Natural killer cell (primary cell): ENCODE results near the gene SEMA4C. TPM values are rescaled to one million over a fixed set of nuclear protein-coding genes. Genes with fewer than 3 reads are reported as not detected.

Experiments
- ATAC-seq, 3 donors: fragments of 150-1000 bp in 2 of 3; fragments of 200-7000 bp in 1 of 3; cut with Tn5 transposase; 1 replicate in 1 of 3; 2 replicates in 2 of 3; pipeline ENCODE4 v1.10.0; 2021; ENCODE audit warnings: mild to moderate bottlenecking in 2 of 3, moderate library complexity in 2 of 3
- DNase-seq, 2 donors: peaks; one replicate each; pipeline versions ENCODE4 v3.0.0 to v3.0.0-alpha.2; 2013 to 2021; ENCODE audit warnings: mixed read lengths in 1 of 2
- H3K27ac ChIP-seq: one replicate; pipeline ENCODE4 v1.5.1; 2013; ENCODE audit warnings: mild to moderate bottlenecking, low read length
- H3K27me3 ChIP-seq: one replicate; pipeline ENCODE4 v1.6.1; 2013; ENCODE audit warnings: low read length; ENCODE audit not compliant: control insufficient read depth, insufficient read depth
- H3K36me3 ChIP-seq: one replicate; pipeline ENCODE4 v1.6.1; 2013; ENCODE audit warnings: low read length; ENCODE audit not compliant: control insufficient read depth, insufficient read depth
- H3K4me1 ChIP-seq: one replicate; pipeline ENCODE4 v1.6.1; 2013; ENCODE audit warnings: low read length; ENCODE audit not compliant: control insufficient read depth, insufficient read depth
- H3K4me3 ChIP-seq: one replicate; pipeline ENCODE4 v1.5.1; 2013; ENCODE audit warnings: low read length
- H3K9me3 ChIP-seq: one replicate; pipeline ENCODE4 v1.6.1; 2013; ENCODE audit warnings: low read length; ENCODE audit not compliant: control insufficient read depth, insufficient read depth
- H3K27ac Mint-ChIP-seq, 2 donors: one replicate each; pipeline ENCODE4 v1.8.0; 2022; ENCODE audit warnings: mild to moderate bottlenecking in 2 of 2, mixed read lengths in 2 of 2, moderate library complexity in 1 of 2
- H3K27me3 Mint-ChIP-seq, 2 donors: one replicate each; pipeline ENCODE4 v1.8.0; 2022; ENCODE audit warnings: low read depth in 2 of 2, mixed read lengths in 2 of 2
- H3K36me3 Mint-ChIP-seq: one replicate; pipeline ENCODE4 v1.8.0; 2022; ENCODE audit warnings: mixed read lengths
- H3K4me1 Mint-ChIP-seq, 2 donors: one replicate each; pipeline ENCODE4 v1.8.0; 2022; ENCODE audit warnings: mixed read lengths in 2 of 2
- H3K4me3 Mint-ChIP-seq: one replicate; pipeline ENCODE4 v1.8.0; 2022; ENCODE audit warnings: mild to moderate bottlenecking, moderate library complexity, mixed read lengths
- H3K9me3 Mint-ChIP-seq, 2 donors: one replicate each; pipeline ENCODE4 v1.8.0; 2022; ENCODE audit warnings: mixed read lengths in 2 of 2
- CTCF ChIP-seq: fragments of 200-600 bp; IDR thresholded peaks from one replicate; pipeline ENCODE4 v1.8.0; 2022; ENCODE audit warnings: antibody characterized with exemption
- WGBS: methylation state at CpG from one replicate; pipeline ENCODE4 v1.1.7; 2013; ENCODE audit warnings: missing lambda C conversion rate; ENCODE audit not compliant: insufficient coverage; 5-methylcytosine and 5-hydroxymethylcytosine counted together
- intact Hi-C: fragments of 100-400 bp; cut with micrococcal nuclease; formaldehyde crosslinking; loops from one replicate; pipeline ENCODE4 v1.14.2; 2022
- total RNA-seq, 4 donors: library from RNA; stranded (reverse); fragments of 120-200 nt in 1 of 4; gene quantifications; one replicate each; pipeline versions ENCODE4 v1.2.3 to v1.2.4, GENCODE V29; 2013 to 2022

Gene SEMA4C
- total RNA-seq, 3 donors from 2014 or later (not counting 1 experiment from before 2014, with no cell fraction given), result 51.8 to 78.1 (median 65.8) TPM

- WGBS, result 89% methylated on average over 6 of the region's 6 CpGs
- peaks cover 51% of the 10 kb centered on the region for H3K36me3 ChIP-seq
- no peaks in the 10 kb centered on the region for H3K27me3 ChIP-seq
- DNase-seq (no peak), ATAC-seq (no peak)
- TF ChIP-seq CTCF, result no peak
- Mint-ChIP-seq H3K27ac (peak overlapping the region in 1 of 2 donors; percentile 9), H3K4me3 (no peak overlapping the region), H3K36me3 (peaks cover 8% of the 10 kb centered on the region), H3K4me1 (peaks cover 27 to 46% of the 10 kb centered on the region in 2 donors), H3K27me3 (no peaks in the 10 kb centered on the region), H3K9me3 (no peaks in the 10 kb centered on the region)
- peaks cover 18% of the 10 kb centered on the region for H3K4me1 ChIP-seq
- no peak overlapping the region for H3K27ac ChIP-seq
- intact Hi-C loops, result no loop called here
- no peaks in the 10 kb centered on the region for H3K9me3 ChIP-seq
- H3K4me3 ChIP-seq, result no peak overlapping the region
Observed at GRCh38 chr2:96824079-96824870, 45.6 kb downstream of the SEMA4C start.

- H3K27me3 Mint-ChIP-seq, result no peaks in the 10 kb centered on the region
- Histone ChIP-seq H3K36me3 (peaks cover 43% of the 10 kb centered on the region), H3K27me3 (no peaks in the 10 kb centered on the region), H3K27ac (no peak overlapping the region), H3K4me3 (no peak overlapping the region), H3K9me3 (no peaks in the 10 kb centered on the region), H3K4me1 (peaks cover 28% of the 10 kb centered on the region)
- H3K9me3 Mint-ChIP-seq, result no peaks in the 10 kb centered on the region
- H3K36me3 Mint-ChIP-seq, result peaks cover under 1% of the 10 kb centered on the region
- ATAC-seq (no peak), DNase-seq (no peak)
- WGBS, result 95% methylated on average over 11 of the region's 11 CpGs
- H3K4me3 Mint-ChIP-seq, result no peak overlapping the region
- H3K4me1 Mint-ChIP-seq, result peaks cover 38 to 49% of the 10 kb centered on the region in 2 donors
- H3K27ac Mint-ChIP-seq, result no peak overlapping the region
- intact Hi-C loops, result no loop called here
- TF ChIP-seq CTCF, result no peak
Observed at GRCh38 chr2:96823198-96823597, 46.7 kb downstream of the SEMA4C start.

- Histone ChIP-seq H3K27me3 (no peaks in the 10 kb centered on the region), H3K9me3 (no peaks in the 10 kb centered on the region), H3K4me3 (no peak overlapping the region), H3K36me3 (peaks cover 39% of the 10 kb centered on the region), H3K27ac (no peak overlapping the region), H3K4me1 (peaks cover 32% of the 10 kb centered on the region)
- H3K4me1 Mint-ChIP-seq, result peaks cover 42 to 51% of the 10 kb centered on the region in 2 donors
- intact Hi-C loops, result no loop called here
- DNase-seq, result no peak
- no peak overlapping the region for H3K4me3 Mint-ChIP-seq
- H3K36me3 Mint-ChIP-seq, result no peaks in the 10 kb centered on the region
- TF ChIP-seq CTCF, result no peak
- no peak for ATAC-seq
- 95% methylated on average over 4 of the region's 4 CpGs for WGBS
- no peaks in the 10 kb centered on the region for H3K9me3 Mint-ChIP-seq
- peak overlapping the region in 1 of 2 donors; percentile 24 for H3K27ac Mint-ChIP-seq
- H3K27me3 Mint-ChIP-seq, result no peaks in the 10 kb centered on the region
Observed at GRCh38 chr2:96822786-96823185, 47.1 kb downstream of the SEMA4C start.
